ENCODE results near the gene CEP170.

CEP170 gene

GRCh38 chr1:243275316-243275715 lies 20.2 kb upstream of the CEP170 start:
- no peak overlapping the region for H3K4me3 ChIP-seq (ENCODE audit: low read length)
- TF ChIP-seq CTCF (IDR thresholded peaks at IDR 0.05; ENCODE audit: insufficient read depth, low read depth, low read length, missing control alignments) = no peak
- DNase-seq (ENCODE audit: low read depth) = no peak

- TF ChIP-seq CTCF (IDR thresholded peaks at IDR 0.05; ENCODE audit: insufficient read depth, low read depth, low read length, missing control alignments) = no peak
- no peak for DNase-seq (ENCODE audit: low read depth)
- no peak overlapping the region for H3K4me3 ChIP-seq (ENCODE audit: low read length)
Observed at GRCh38 chr1:243273945-243274344, 18.9 kb upstream of the CEP170 start.

DNA sequence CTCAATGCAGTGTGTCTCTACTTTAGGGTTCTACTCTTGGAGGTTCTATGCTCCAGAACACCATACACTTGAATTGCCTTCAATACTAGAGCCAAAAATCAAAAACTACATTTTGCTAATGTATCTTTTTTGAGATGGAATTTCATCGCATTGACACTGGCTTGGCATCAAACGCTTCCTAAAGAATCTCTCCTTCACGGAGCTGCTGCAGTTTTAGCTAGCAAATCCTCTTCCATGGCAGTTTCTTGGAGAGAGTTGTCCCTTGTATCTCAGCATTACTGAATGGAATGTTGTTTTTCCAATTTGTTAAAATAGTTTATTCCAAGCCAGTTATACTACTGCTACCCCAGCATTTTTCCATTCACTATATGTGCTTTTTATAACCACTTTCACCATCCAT lies 18.4 kb upstream of the CEP170 start:
- H3K4me3 ChIP-seq (ENCODE audit: low read length) = no peak overlapping the region
- no peak for DNase-seq (ENCODE audit: low read depth)
- TF ChIP-seq CTCF (IDR thresholded peaks at IDR 0.05; ENCODE audit: insufficient read depth, low read depth, low read length, missing control alignments) = no peak

GRCh38 chr1:243272401-243272800 lies 17.3 kb upstream of the CEP170 start:
- no peak overlapping the region for H3K4me3 ChIP-seq (ENCODE audit: low read length)
- no peak for TF ChIP-seq CTCF (IDR thresholded peaks at IDR 0.05; ENCODE audit: insufficient read depth, low read depth, low read length, missing control alignments)
- no peak for DNase-seq (ENCODE audit: low read depth)

GRCh38 chr1:243271996-243272395 lies 16.9 kb upstream of the CEP170 start:
- TF ChIP-seq CTCF (IDR thresholded peaks at IDR 0.05; ENCODE audit: insufficient read depth, low read depth, low read length, missing control alignments) = no peak
- no peak overlapping the region for H3K4me3 ChIP-seq (ENCODE audit: low read length)
- DNase-seq (ENCODE audit: low read depth) = no peak

- TF ChIP-seq CTCF (IDR thresholded peaks at IDR 0.05; ENCODE audit: insufficient read depth, low read depth, low read length, missing control alignments) = no peak
- no peak for DNase-seq (ENCODE audit: low read depth)
- H3K4me3 ChIP-seq (ENCODE audit: low read length) = no peak overlapping the region
Observed at GRCh38 chr1:243270097-243270864, 15.2 kb upstream of the CEP170 start.

GRCh38 chr1:243269461-243269801 lies 14.3 kb upstream of the CEP170 start:
- TF ChIP-seq CTCF (IDR thresholded peaks at IDR 0.05; ENCODE audit: insufficient read depth, low read depth, low read length, missing control alignments) = no peak
- no peak overlapping the region for H3K4me3 ChIP-seq (ENCODE audit: low read length)
- DNase-seq (ENCODE audit: low read depth) = no peak
